Testis (tissue), 3 donors: Measurements from ENCODE around the gene MDH2. TPM values are rescaled to one million over a fixed set of nuclear protein-coding genes. Genes with fewer than 3 reads are reported as not detected.
"Not testable (repeated sequence)": the region's sequence is repeated elsewhere in the genome, so short reads cannot be mapped to it uniquely, and the experiment has no call there.

ENCODE experiments used
- DNase-seq: peaks from one replicate; pipeline ENCODE4 v3.0.0-alpha.2; 2019
- H3K27ac ChIP-seq, 2 donors: fragments of 200-600 bp; sonication (generic); one replicate each; pipeline ENCODE4 v1.5.1; 2019
- H3K27me3 ChIP-seq: fragments of 200-600 bp; sonication (generic); one replicate; pipeline ENCODE4 v1.5.1; 2019
- H3K36me3 ChIP-seq: fragments of 200-600 bp; sonication (generic); one replicate; pipeline ENCODE4 v1.5.1; 2017; ENCODE audit warnings: low read depth; ENCODE audit errors: missing control alignments
- H3K4me1 ChIP-seq: fragments of 200-600 bp; sonication (generic); one replicate; pipeline ENCODE4 v1.5.1; 2019
- H3K4me3 ChIP-seq, 2 donors: fragments of 200-600 bp; sonication (generic); one replicate each; pipeline ENCODE4 v1.5.1; 2017 to 2019
- H3K9me3 ChIP-seq: fragments of 200-600 bp; sonication (generic); one replicate; pipeline ENCODE4 v1.5.1; 2017
- POLR2A ChIP-seq: fragments of 450-650 bp; IDR thresholded peaks from one replicate; pipeline ENCODE4 v1.6.1; 2017; ENCODE audit warnings: antibody characterized with exemption, mild to moderate bottlenecking, moderate library complexity
- WGBS, 2 donors: methylation state at CpG; one replicate each; pipeline ENCODE4 v1.1.5; 2018; 5-methylcytosine and 5-hydroxymethylcytosine counted together
- intact Hi-C: fragments of 100-400 bp; cut with DNase I; formaldehyde crosslinking; loops from one replicate; pipeline ENCODE4 v1.15.1; 2023; ENCODE audit warnings: low total_unique reads
- polyA plus RNA-seq: library from polyadenylated mRNA; stranded (reverse); fragments of 350-450 nt; fragmentation: Illumina TruSeq; extraction: RNeasy Lipid Tissue Mini Kit (QIAGEN cat#74804); gene quantifications from one replicate; pipeline ENCODE4 v1.2.3, GENCODE V29; 2014; ENCODE audit warnings: low read depth, low replicate concordance; ENCODE audit not compliant: insufficient read depth
- total RNA-seq, 2 donors: library from RNA; depleted of rRNA; stranded (reverse); fragments of >200 nt; gene quantifications; one replicate each; pipeline ENCODE4 v1.2.3, GENCODE V29; 2016
- TF ChIP-seq, protein P1 (sequence below), 3 experiments: fragments of 450-650 bp in 2 of 3; fragments of 200-600 bp in 1 of 3; sonication (generic) in 1 of 3; IDR thresholded peaks; one replicate each; pipeline ENCODE4 v1.5.1; 2016 to 2019; ENCODE audit warnings: antibody characterized with exemption in 3 of 3, mild to moderate bottlenecking in 2 of 3, moderate library complexity in 1 of 3

MDH2 gene
- total and polyA plus RNA-seq, 3 donors from 2014 or later = 93.3 to 154 (median 102) TPM

DNA sequence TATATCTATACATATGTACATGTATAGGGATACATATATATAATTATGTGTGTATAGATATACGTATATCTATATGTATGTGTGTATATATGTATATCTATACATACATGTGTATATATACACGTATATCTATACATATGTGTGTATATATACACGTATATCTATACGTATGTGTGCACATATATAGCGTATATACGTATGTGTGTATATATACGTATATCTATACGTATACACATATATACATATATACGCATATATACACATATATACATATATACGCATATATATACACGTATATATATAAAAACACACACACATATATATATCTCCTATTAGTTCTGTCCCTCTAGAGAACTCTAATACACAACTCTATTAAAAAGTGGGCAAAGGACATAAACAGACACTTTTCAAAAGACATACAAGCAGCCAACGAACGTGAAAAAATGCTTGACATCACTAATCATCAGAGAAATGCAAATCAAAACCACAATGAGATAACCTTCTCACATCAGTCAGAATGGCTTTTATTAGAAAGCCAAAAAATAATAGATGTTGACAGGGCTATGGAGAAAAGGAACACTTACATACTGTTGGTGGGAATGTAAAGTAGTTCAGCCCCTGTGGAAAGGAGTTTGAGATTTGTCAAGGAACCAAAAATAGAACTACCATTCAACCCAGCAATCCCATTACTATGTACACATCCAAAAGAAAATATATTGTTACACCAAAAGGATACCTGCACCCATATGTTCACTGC is 31.5 kb upstream of the MDH2 start:
- H3K4me1 ChIP-seq = peaks cover 6% of the 10 kb centered on the region
- H3K36me3 ChIP-seq = no peaks in the 10 kb centered on the region
- 91 to 93% methylated on average over 13 of the region's 13 CpGs for WGBS, 2 donors
- intact Hi-C loops = no loop called here
- H3K27me3 ChIP-seq = no peaks in the 10 kb centered on the region
- H3K9me3 ChIP-seq = no peaks in the 10 kb centered on the region
- DNase-seq = no peak
- H3K27ac ChIP-seq = no peak overlapping the region
- H3K4me3 ChIP-seq = no peak overlapping the region
- no peak for TF ChIP-seq POLR2A
- TF ChIP-seq, protein P1, sequence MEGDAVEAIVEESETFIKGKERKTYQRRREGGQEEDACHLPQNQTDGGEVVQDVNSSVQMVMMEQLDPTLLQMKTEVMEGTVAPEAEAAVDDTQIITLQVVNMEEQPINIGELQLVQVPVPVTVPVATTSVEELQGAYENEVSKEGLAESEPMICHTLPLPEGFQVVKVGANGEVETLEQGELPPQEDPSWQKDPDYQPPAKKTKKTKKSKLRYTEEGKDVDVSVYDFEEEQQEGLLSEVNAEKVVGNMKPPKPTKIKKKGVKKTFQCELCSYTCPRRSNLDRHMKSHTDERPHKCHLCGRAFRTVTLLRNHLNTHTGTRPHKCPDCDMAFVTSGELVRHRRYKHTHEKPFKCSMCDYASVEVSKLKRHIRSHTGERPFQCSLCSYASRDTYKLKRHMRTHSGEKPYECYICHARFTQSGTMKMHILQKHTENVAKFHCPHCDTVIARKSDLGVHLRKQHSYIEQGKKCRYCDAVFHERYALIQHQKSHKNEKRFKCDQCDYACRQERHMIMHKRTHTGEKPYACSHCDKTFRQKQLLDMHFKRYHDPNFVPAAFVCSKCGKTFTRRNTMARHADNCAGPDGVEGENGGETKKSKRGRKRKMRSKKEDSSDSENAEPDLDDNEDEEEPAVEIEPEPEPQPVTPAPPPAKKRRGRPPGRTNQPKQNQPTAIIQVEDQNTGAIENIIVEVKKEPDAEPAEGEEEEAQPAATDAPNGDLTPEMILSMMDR (IDR thresholded peaks at IDR 0.05) = no peak

DNA sequence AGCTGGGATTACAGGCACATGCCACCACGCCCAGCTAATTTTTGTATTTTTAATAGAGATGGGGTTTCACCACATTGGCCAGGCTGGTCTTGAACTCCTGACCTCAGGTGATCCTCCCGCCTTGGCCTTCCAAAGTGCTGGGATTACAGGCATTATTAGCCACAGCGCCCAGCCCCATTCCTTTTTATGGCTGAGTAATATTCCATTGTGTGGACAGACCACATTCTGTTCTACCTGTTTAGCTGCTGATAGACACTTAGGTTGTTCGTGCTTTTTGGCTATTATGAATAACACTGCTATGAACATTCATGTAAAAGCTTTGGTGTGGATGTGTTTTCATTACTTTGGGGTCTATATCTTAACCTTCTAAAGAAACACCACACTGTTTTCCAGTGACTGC is 29.4 kb upstream of the MDH2 start:
- 93 to 95% methylated on average over 4 of the region's 4 CpGs for WGBS, 2 donors
- H3K27ac ChIP-seq, H3K4me3 ChIP-seq, intact Hi-C loops, H3K27me3 ChIP-seq, H3K36me3 ChIP-seq, H3K4me1 ChIP-seq, DNase-seq, H3K9me3 ChIP-seq: not testable (repeated sequence)

DNA sequence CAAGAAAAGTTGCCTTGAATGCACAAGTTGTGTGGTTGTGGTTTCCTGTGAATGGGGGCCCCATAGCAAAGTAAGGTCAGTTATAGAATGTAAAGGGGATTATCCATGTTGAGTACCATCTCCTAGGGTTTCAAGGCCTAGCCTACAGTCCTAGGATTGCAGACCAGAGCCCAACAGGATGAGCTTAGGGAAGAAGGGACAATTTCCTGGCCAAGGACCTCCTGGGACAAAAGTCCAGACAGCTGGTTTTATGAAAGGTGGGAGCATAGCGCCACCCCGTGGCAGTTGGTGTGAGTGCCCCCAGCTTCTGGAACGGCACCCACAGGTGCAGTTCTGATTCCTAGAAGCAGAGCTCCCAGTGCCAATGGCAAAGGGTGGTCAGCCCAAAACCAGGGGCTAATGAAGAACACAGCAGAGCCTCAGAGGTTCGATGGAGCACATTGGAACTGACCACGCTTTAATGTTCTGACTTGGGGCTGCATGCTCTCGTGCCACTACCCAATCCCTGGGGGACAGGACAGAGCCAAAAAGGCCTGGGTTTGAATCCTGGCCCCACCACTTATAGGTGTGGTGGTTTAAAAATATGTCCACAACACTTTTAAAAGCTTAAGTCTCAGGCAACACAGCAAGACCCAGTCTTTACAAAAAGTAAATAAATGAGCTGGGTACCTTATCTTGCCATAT is 27.7 kb upstream of the MDH2 start:
- Histone ChIP-seq H3K36me3 (no peaks in the 10 kb centered on the region), H3K27me3 (no peaks in the 10 kb centered on the region), H3K4me1 (no peaks in the 10 kb centered on the region), H3K4me3 (no peak overlapping the region), H3K27ac (no peak overlapping the region), H3K9me3 (no peaks in the 10 kb centered on the region)
- TF ChIP-seq, protein P1 (IDR thresholded peaks at IDR 0.05) = peak; percentile 82 to 90 (median 89)
- no peak for TF ChIP-seq POLR2A
- peak; percentile 84 for DNase-seq
- intact Hi-C loops = loop anchor here (10.0 kb wide), 1 partner anchor 155 kb away; no protein-coding TSS in a partner anchor
- 45 to 51% methylated on average over 5 to 6 of the region's 6 CpGs for WGBS, 2 donors

DNA sequence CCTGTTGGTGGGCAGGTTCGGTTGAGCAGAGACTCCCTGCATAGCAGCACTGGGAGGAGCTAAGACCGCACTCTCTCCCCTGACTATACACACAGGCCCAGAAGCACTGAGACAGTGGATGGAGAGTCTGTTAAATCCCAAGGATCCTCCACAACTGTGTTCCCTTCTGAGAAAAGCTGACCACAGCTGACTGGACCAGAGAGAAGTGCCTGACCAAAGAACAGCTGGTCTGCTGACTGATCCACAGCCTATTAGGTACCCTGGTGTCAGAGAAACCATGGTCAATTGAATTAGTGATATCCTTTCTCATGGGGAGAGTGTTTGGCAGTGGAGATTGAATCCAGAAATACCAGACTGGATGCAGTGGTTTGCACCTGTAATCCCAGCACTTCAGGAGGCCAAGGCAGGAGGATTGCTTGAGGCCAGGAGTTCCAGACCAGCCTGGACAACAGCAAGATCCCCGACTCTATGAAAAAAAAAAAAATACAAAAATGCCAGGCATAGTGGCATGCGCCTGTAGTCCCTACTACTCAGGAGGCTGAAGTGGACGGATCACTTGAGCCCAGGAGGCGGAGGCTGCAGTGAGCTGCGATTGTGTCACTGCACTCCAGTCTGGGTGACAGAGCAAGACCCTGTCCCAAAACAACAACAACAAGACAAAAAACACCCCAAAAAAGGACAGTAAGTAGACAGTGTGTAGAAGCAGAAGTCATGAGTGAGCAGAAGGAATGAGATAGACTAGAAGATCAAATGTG is 25.7 kb upstream of the MDH2 start:
- no peaks in the 10 kb centered on the region for H3K36me3 ChIP-seq
- H3K4me1 ChIP-seq = no peaks in the 10 kb centered on the region
- H3K9me3 ChIP-seq = no peaks in the 10 kb centered on the region
- no peak for TF ChIP-seq POLR2A
- TF ChIP-seq, protein P1 (IDR thresholded peaks at IDR 0.05) = no peak
- no peak overlapping the region for H3K27ac ChIP-seq
- H3K4me3 ChIP-seq = no peak overlapping the region
- H3K27me3 ChIP-seq = no peaks in the 10 kb centered on the region
- WGBS, 2 donors = 90 to 93% methylated on average over 7 of the region's 7 CpGs
- no peak for DNase-seq
- intact Hi-C loops = loop anchor here (10.0 kb wide), 1 partner anchor 157 kb away; no protein-coding TSS in a partner anchor

DNA sequence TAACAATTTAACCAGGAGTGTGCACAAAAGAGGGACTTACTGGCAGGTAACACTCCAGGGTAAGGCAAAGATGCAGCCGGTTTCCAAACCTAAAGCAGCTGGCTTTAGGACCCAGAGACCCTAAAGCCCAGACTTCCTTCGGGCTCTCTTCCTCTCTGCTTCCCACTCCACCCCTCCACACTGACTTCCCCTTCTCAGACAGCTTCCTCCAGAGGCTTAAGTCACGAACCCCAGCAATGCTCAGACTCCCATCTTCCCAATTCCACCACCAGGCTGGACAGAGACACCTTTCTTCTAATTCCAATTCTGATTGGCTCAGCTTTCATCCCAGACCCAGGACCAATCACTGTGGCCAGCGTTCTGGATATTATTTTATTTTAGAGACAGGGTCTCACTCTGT is 24.9 kb upstream of the MDH2 start:
- Histone ChIP-seq H3K4me3 (no peak overlapping the region), H3K4me1 (no peaks in the 10 kb centered on the region), H3K36me3 (no peaks in the 10 kb centered on the region), H3K27ac (no peak overlapping the region), H3K9me3 (no peaks in the 10 kb centered on the region), H3K27me3 (no peaks in the 10 kb centered on the region)
- WGBS, 2 donors = 28 to 41% methylated on average over 4 of the region's 4 CpGs
- TF ChIP-seq POLR2A = no peak
- TF ChIP-seq, protein P1 (IDR thresholded peaks at IDR 0.05) = no peak
- intact Hi-C loops = loop anchor here (10.0 kb wide), 1 partner anchor 158 kb away; no protein-coding TSS in a partner anchor
- DNase-seq = peak; percentile 32

DNA sequence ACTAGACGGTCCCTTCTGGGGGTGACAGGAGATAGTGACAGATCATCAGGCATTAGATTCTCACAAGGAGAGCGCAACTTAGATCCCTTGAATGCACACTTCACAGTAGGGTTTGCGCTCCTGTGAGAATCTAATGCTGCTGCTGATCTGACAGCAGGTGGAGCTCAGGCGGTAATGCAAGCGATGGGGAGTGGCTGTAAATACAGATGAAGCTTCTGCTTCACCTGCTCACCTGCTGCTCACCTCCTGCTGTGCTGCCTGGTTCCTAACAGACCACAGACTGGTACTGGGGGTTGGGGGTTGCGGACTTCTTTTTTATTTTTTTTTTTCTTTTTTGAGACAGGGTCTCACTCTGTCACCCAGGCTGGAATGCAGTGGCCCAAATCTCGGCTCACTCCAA is 18.2 kb upstream of the MDH2 start:
- H3K4me1 ChIP-seq, H3K27ac ChIP-seq, DNase-seq, H3K4me3 ChIP-seq, H3K9me3 ChIP-seq, H3K36me3 ChIP-seq, H3K27me3 ChIP-seq: not testable (repeated sequence)
- intact Hi-C loops = loop anchor here (10.0 kb wide), 1 partner anchor 165 kb away; no protein-coding TSS in a partner anchor
- 86 to 98% methylated on average over 7 of the region's 7 CpGs for WGBS, 2 donors
